Mesodermal cell (in vitro differentiated cells): ENCODE results near the gene SSBP3.
A peak's percentile ranks its signal among the peaks of the same experiment; 100 is the strongest.

ENCODE experiments used
- H3K27ac ChIP-seq: 2 replicates; pipeline ENCODE4 v1.7.0; 2013; ENCODE audit warnings: mild to moderate bottlenecking, low read depth, low read length, moderate library complexity; ENCODE audit not compliant: severe bottlenecking
- H3K36me3 ChIP-seq: 2 replicates; pipeline ENCODE4 v1.7.1; 2013; ENCODE audit warnings: mild to moderate bottlenecking, low read length, moderate library complexity; ENCODE audit not compliant: control insufficient read depth, insufficient read depth
- H3K4me1 ChIP-seq: one replicate; pipeline ENCODE4 v1.7.1; 2013; ENCODE audit warnings: mild to moderate bottlenecking, low read length; ENCODE audit not compliant: insufficient read depth, control insufficient read depth, poor library complexity, severe bottlenecking
- H3K4me3 ChIP-seq: 2 replicates; pipeline ENCODE4 v1.7.0; 2013; ENCODE audit warnings: low read length, control low read depth, mild to moderate bottlenecking; ENCODE audit not compliant: insufficient read depth, poor library complexity, severe bottlenecking; ENCODE audit errors: extremely low read depth
- H3K9me3 ChIP-seq: 2 replicates; pipeline ENCODE4 v1.7.1; 2013; ENCODE audit warnings: mild to moderate bottlenecking, low read length, moderate library complexity; ENCODE audit not compliant: control insufficient read depth
- WGBS, 2 experiments: methylation state at CpG; one replicate each; pipeline ENCODE4 v1.1.5; 2013; ENCODE audit warnings: missing lambda C conversion rate in 2 of 2; ENCODE audit not compliant: insufficient coverage in 2 of 2; 5-methylcytosine and 5-hydroxymethylcytosine counted together

Gene SSBP3

GRCh38 chr1:54265659-54266058, 140.5 kb downstream of the SSBP3 start:
- no peak overlapping the region for H3K4me3 ChIP-seq
- H3K9me3 ChIP-seq: no peaks in the 10 kb centered on the region
- peaks cover 5% of the 10 kb centered on the region for H3K4me1 ChIP-seq
- 89 to 90% methylated on average over 5 of the region's 6 CpGs for WGBS, 2 experiments
- no peak overlapping the region for H3K27ac ChIP-seq
- peaks cover 60% of the 10 kb centered on the region for H3K36me3 ChIP-seq

- WGBS, 2 experiments: 90 to 96% methylated on average over 5 to 7 of the region's 8 CpGs
- Histone ChIP-seq H3K4me1 (peaks cover 5% of the 10 kb centered on the region), H3K4me3 (no peak overlapping the region), H3K9me3 (no peaks in the 10 kb centered on the region), H3K36me3 (peaks cover 58% of the 10 kb centered on the region), H3K27ac (no peak overlapping the region)
Measured at GRCh38 chr1:54265126-54265525, 141.1 kb downstream of the SSBP3 start.

- H3K36me3 ChIP-seq: peaks cover 64% of the 10 kb centered on the region
- peaks cover 5% of the 10 kb centered on the region for H3K4me1 ChIP-seq
- peak overlapping the region; percentile 10 for H3K27ac ChIP-seq
- H3K4me3 ChIP-seq: no peak overlapping the region
- 90 to 94% methylated on average over 5 to 6 of the region's 6 CpGs for WGBS, 2 experiments
- no peaks in the 10 kb centered on the region for H3K9me3 ChIP-seq
Measured at GRCh38 chr1:54263601-54264226, 142.5 kb downstream of the SSBP3 start.

- Histone ChIP-seq H3K27ac (no peak overlapping the region), H3K4me1 (peaks cover 5% of the 10 kb centered on the region), H3K9me3 (no peaks in the 10 kb centered on the region), H3K4me3 (no peak overlapping the region), H3K36me3 (peaks cover 72% of the 10 kb centered on the region)
- 91 to 94% methylated on average over 6 to 7 of the region's 7 CpGs for WGBS, 2 experiments
Measured at GRCh38 chr1:54262244-54262643, 143.9 kb downstream of the SSBP3 start.

- no peaks in the 10 kb centered on the region for H3K9me3 ChIP-seq
- no peak overlapping the region for H3K4me3 ChIP-seq
- H3K27ac ChIP-seq: no peak overlapping the region
- peaks cover 9% of the 10 kb centered on the region for H3K4me1 ChIP-seq
- 92 to 94% methylated on average over 10 of the region's 10 CpGs for WGBS, 2 experiments
- H3K36me3 ChIP-seq: peaks cover 72% of the 10 kb centered on the region
Measured at GRCh38 chr1:54260810-54261209, 145.4 kb downstream of the SSBP3 start.

GRCh38 chr1:54259546-54260140, 146.6 kb downstream of the SSBP3 start:
- 98% methylated on average over 12 to 14 of the region's 16 CpGs for WGBS, 2 experiments
- H3K4me1 ChIP-seq: peaks cover 9% of the 10 kb centered on the region
- no peaks in the 10 kb centered on the region for H3K9me3 ChIP-seq
- no peak overlapping the region for H3K27ac ChIP-seq
- peaks cover 69% of the 10 kb centered on the region for H3K36me3 ChIP-seq
- no peak overlapping the region for H3K4me3 ChIP-seq

GRCh38 chr1:54257876-54258275, 148.3 kb downstream of the SSBP3 start:
- Histone ChIP-seq H3K4me1 (peaks cover 22% of the 10 kb centered on the region), H3K4me3 (no peak overlapping the region), H3K9me3 (no peaks in the 10 kb centered on the region), H3K27ac (no peak overlapping the region), H3K36me3 (peaks cover 67% of the 10 kb centered on the region)
- WGBS, 2 experiments: 95 to 96% methylated on average over 17 to 19 of the region's 23 CpGs

- H3K9me3 ChIP-seq: no peaks in the 10 kb centered on the region
- H3K36me3 ChIP-seq: peaks cover 67% of the 10 kb centered on the region
- no peak overlapping the region for H3K4me3 ChIP-seq
- peaks cover 27% of the 10 kb centered on the region for H3K4me1 ChIP-seq
- WGBS, 2 experiments: 76 to 86% methylated on average over 10 of the region's 10 CpGs
- peak overlapping the region; percentile 24 for H3K27ac ChIP-seq
Measured at GRCh38 chr1:54257346-54257620, 148.9 kb downstream of the SSBP3 start.

- Histone ChIP-seq H3K27ac (peak overlapping the region; percentile 24), H3K4me3 (no peak overlapping the region), H3K36me3 (peaks cover 71% of the 10 kb centered on the region), H3K9me3 (no peaks in the 10 kb centered on the region), H3K4me1 (peaks cover 27% of the 10 kb centered on the region)
- WGBS, 2 experiments: 85 to 91% methylated on average over 5 of the region's 13 CpGs
Measured at GRCh38 chr1:54256522-54257345, 149.5 kb downstream of the SSBP3 start.

GRCh38 chr1:54255026-54255702, 151.0 kb downstream of the SSBP3 start:
- 100% methylated on average over 2 to 3 of the region's 9 CpGs for WGBS, 2 experiments

More at GRCh38 chr1:54255026-54255702, 151.0 kb downstream of the SSBP3 start:
- Histone ChIP-seq H3K9me3 (no peaks in the 10 kb centered on the region), H3K36me3 (peaks cover 79% of the 10 kb centered on the region), H3K27ac (no peak overlapping the region), H3K4me3 (no peak overlapping the region), H3K4me1 (peaks cover 32% of the 10 kb centered on the region)
